ENCODE measurements around the gene PRPF39. TPM values are rescaled to one million over a fixed set of nuclear protein-coding genes. Genes with fewer than 3 reads are reported as not detected.

The PRPF39 gene
- total and polyA plus RNA-seq, 4 donors, result 3.1 to 25.1 (median 15.1) TPM

GRCh38 chr14:45156067-45156466 is 72.2 kb downstream of the PRPF39 start:
- no peaks in the 10 kb centered on the region for H3K4me1 ChIP-seq (ENCODE audit: control insufficient read depth in 4 of 4, insufficient read depth in 4 of 4, low read length in 3 of 4)
- H3K4me3 ChIP-seq (ENCODE audit: low read depth in 1 of 3, low read length in 3 of 3), result no peak overlapping the region
- no peaks in the 10 kb centered on the region for H3K36me3 ChIP-seq (ENCODE audit: control insufficient read depth in 4 of 4, insufficient read depth in 3 of 4, low read depth in 1 of 4, low read length in 3 of 4)
- H3K9me3 ChIP-seq (ENCODE audit: control insufficient read depth in 4 of 4, low read length in 3 of 4), result no peaks in the 10 kb centered on the region
- H3K27ac ChIP-seq (ENCODE audit: low read depth in 1 of 2, low read length in 2 of 2), result no peak overlapping the region
- no peak for DNase-seq (ENCODE audit: low spot score)
- no peaks in the 10 kb centered on the region for H3K27me3 ChIP-seq (ENCODE audit: control insufficient read depth in 4 of 4, insufficient read depth in 4 of 4, low read length in 3 of 4)
- TF ChIP-seq SP1 (IDR thresholded peaks at IDR 0.05) (no peak), JUND (IDR thresholded peaks at IDR 0.05) (no peak), ATF3 (IDR thresholded peaks at IDR 0.05) (no peak)
- H3K9ac ChIP-seq (ENCODE audit: low read depth in 1 of 2, low read length in 2 of 2), result no peak overlapping the region

Small RNA genes within 50 kb of the gene (small RNA-seq; reads per million reads assigned to genes)
- gene RF00151 (not detected), gene SNORD127 (1,502 reads per million, percentile 99 among the genes with 10 or more reads in this experiment)

Other genes starting within 250 kb of the PRPF39 start
- gene KLHL28, start 122.2 kb upstream of the PRPF39 start, total RNA-seq, result 1 to 10 TPM; 7.4 to 7.9 TPM
- 1 to 10 TPM; 2.3 to 4.1 TPM for gene KLHL28, start 122.2 kb upstream of the PRPF39 start, polyA plus RNA-seq
- gene TOGARAM1, start 121.9 kb upstream of the PRPF39 start, total RNA-seq, result 10 to 100 TPM; 10.5 to 12.7 TPM
- gene TOGARAM1, start 121.9 kb upstream of the PRPF39 start, polyA plus RNA-seq, result 1 to 10 TPM; 2.5 to 4.4 TPM
- gene FKBP3, start 50.4 kb downstream of the PRPF39 start, total RNA-seq, result 10 to 100 TPM; 11.9 to 18.1 TPM
- gene FKBP3, start 50.4 kb downstream of the PRPF39 start, polyA plus RNA-seq, result 10 to 100 TPM; 33.3 to 66.4 TPM
- 1 to 10 TPM; 3.7 to 7.4 TPM for gene FANCM, start 51.8 kb downstream of the PRPF39 start, total RNA-seq
- gene FANCM, start 51.8 kb downstream of the PRPF39 start, polyA plus RNA-seq, result 1 to 10 TPM in 1 of 2 donors, under 1 TPM in 1; 0.38 to 2.5 TPM
- 10 to 100 TPM; 20.5 to 39.9 TPM for gene MIS18BP1, start 169.1 kb downstream of the PRPF39 start, total RNA-seq
- 1 to 10 TPM; 3.6 to 6.4 TPM for gene MIS18BP1, start 169.1 kb downstream of the PRPF39 start, polyA plus RNA-seq

Data from liver (tissue), 10 donors.